GM19025 (cell line): ENCODE measurements around the gene MRPL55.

Experiments
- ATAC-seq: cut with Tn5 transposase; IDR thresholded peaks from one replicate; pipeline ENCODE4 v1.9.1; 2021; ENCODE audit warnings: mild to moderate bottlenecking, low read depth, moderate library complexity; ENCODE audit not compliant: unreplicated experiment

MRPL55 gene

DNA sequence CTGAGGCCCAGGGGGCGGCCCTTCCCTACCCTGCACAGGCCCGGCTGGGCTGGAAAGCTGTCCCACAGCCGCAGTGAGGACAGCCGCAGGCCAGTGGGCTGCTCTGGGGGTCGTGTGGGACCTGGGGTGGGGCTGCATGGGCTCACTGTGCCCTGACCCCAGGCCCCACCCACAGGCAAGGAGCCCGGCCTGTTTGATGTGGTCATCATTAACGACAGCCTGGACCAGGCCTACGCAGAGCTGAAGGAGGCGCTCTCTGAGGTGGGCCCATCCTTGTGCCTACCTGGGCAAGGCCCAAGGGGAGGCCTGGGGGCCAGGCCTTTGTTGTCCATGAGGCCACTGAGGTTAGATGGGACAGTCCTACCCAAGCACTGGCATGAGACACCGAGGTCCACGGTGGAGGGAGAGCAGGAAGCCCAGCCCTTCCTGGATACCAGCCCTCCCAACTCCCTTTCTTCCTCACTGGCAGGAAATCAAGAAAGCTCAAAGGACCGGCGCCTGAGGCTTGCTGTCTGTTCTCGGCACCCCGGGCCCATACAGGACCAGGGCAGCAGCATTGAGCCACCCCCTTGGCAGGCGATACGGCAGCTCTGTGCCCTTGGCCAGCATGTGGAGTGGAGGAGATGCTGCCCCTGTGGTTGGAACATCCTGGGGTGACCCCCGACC, 39.2 kb upstream of the MRPL55 start:
- ATAC-seq = no peak

DNA sequence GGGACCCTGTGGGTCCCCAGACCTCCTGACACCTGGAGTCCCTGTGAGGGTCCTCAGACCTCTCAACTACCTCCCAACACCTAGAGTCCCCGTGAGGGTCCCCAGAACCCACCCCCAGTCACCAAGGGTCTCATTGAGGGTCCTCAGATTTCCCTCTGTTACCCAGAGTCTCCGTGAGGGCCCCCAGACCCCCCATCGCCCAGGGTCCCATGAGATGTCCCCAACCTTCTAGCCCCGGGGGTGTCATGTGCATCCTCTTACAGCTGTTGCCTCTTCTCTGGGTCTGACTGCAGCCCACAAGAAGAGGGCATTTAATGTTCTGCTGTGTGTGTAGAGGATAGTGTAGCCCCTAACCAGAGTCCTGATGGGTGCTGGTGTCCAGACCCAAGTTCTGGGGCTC, 38.7 kb upstream of the MRPL55 start:
- ATAC-seq = no peak

DNA sequence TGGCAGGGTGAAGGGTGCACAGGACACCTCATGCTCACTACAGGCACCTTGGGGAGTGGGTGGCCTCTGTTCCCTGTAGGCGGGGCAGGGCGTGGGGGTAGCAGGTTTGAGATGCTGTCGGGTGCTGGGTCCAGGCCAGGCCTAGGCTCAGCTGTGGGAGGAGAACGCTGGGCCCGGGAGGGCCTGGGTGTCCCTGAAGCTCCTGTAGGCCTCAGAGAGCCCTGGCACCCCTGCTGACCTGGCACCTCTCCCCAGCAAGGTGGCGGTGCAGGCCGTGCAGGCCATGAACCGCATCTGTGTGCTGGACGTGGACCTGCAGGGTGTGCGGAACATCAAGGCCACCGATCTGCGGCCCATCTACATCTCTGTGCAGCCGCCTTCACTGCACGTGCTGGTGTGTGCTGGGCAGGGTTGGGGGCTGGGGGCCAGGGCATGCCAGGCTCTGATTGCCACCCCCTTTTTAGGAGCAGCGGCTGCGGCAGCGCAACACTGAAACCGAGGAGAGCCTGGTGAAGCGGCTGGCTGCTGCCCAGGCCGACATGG, 38.1 kb upstream of the MRPL55 start:
- no peak for ATAC-seq

DNA sequence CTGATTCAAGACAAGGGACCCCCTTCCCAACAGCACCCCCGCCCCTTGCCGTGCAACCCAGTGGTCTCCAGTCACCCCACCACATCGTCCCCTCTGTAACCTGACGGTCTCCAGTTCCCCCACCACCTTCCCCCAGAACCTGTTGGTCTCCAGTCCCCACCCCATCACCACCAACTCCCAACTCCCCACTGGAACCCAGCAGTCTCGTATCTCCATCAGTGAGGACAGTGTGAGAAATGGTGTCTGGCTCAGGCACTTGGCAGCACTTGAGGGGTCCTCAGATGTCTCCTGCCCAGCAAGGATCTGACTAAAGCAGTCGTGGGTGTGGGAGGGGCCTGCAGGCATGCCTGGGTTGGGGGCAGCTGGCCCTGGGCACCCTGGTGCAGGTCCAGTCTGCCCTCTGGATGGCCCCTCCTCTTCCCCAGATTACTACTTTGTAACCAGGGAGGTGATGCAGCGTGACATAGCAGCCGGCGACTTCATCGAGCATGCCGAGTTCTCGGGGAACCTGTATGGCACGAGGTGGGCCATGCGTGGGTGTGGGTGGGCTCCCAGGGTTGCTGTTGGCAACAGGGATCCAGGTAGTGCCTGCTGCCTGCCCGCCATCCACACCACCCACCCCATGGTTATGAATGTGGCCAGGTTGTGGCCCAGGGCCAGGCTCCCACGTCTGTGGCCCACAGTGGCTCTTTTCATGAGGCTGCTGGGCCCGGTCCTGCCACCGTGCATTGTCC, 37.5 kb upstream of the MRPL55 start:
- no peak for ATAC-seq

DNA sequence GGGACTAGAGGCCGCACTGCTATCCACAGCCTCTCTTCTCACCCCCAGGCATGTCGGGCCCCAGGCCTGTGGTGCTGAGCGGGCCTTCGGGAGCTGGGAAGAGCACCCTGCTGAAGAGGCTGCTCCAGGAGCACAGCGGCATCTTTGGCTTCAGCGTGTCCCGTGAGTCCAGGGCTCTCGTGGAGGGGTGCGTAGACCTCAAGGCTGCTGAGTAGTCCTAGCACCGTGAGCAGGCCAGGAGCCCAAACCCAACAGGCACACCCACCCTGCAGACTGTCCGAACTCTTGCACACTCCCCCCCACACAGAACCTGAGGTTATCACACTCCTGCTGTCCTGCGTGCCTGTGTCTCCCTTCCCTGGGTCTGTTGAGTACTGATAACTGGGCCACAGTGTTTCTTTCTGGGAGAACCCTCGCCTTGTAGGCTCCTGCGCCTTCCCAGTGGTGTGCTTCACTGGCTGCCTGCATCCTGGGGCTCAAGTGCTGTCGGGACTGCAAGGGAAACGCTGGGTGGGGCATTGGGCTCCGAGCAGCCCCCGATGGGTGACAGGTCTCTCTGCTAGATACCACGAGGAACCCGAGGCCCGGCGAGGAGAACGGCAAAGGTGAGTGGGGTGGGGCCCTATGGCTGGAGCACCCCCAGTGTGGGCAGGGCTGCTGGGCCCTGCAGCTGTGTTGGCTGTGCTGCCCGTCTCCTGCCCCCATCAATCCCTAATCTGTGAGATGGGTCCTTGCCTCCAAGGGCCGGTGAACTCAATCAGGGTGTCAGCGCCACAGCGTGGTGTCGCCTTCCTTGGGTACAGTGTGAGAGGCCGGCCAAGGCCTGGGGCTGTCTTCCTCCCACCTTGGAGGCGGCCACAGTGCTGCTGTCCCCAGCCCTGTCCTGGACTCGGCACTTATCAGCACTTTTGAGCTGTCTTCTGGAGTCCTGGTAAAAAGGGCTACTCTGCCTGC, 36.6 kb upstream of the MRPL55 start:
- no peak for ATAC-seq

DNA sequence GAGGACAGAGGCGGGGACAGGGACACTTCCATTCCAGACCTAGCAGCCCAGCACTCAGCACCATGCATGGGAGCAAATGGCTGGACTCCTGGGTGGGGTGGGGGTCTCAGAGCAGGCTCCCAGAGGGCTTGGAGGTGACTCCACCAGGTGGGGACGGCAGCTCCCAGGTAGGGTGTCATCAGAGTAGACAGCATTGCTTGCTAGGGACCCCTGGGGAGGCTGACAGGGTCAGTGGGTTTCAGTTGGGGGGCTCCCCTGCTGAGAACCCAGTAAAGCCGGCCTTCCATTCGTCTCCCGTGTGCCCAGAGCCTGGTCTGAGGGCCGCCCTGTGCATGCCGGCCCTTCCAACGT, 35.9 kb upstream of the MRPL55 start:
- ATAC-seq = no peak

DNA sequence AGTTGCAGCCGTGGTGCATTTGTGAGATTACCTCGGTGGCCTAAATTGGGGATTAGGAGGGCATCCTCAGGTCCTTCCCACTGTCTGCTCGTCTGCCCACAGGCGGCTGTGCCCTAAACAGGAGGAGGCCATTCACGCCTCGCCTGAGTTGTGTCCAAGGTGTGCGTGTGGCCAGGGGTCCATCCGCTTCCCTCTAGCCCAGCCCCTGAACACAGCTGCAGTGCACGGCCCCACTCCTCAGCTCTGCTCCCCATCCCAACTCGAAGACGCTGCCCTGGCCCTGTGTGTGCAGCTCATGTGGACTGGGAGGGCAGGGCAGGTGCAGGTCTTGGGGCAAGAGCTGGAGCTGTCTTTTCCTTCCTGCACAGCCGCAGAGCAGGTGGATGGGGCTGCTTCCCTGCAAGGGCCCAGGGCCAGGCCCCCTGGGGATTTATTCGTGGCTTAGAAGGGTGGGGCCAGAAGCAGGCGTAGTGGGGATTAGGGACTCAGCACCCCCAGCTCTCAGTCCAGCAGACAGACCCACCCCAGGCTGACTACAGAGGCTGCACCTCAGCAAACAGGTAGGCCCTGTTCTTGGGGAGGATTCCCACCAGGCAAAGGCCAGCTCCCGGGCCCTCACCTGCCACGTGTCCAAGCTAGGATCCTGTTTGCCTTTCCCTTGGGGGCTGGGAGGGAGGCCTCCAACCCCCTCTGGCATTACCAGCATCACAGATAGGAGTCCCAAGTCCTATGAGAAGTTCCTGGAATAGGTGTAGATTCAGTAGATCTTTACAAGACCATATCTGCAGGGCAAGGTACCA, 35.3 kb upstream of the MRPL55 start:
- no peak for ATAC-seq

DNA sequence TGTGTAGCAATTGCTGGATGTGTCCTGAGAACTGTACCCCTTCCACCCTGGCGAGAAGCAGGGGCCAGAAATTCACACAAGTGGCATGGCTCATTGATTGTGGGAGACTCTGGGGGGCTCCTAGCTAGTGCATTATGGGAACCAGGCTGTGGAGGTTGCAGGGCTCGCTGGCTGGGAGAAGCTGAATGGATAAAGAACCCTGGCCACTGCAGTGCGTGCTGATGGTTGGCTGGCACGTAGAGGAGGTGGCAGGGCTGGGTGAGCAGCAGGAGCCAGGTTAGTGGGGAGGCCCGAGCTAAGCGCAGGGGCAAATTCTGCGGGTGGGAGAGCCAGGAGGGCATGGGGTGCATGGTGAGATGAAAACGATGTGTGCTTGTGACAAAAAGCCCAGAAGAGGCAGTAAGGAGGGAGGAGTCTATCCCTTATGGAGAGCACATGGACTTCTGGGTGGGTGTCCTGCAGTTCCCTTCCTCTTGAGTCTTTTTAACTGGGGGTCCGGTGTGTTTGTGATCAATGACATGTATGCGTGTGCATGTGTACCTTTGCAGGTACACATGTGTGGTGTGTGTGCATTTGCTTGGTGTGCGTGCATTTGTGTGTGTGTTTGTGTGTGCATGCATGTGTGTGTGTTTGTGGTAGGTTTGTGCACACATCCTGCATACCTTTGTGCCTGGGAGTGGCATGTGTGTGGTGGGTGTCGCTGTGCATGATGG, 34.5 kb upstream of the MRPL55 start:
- no peak for ATAC-seq

DNA sequence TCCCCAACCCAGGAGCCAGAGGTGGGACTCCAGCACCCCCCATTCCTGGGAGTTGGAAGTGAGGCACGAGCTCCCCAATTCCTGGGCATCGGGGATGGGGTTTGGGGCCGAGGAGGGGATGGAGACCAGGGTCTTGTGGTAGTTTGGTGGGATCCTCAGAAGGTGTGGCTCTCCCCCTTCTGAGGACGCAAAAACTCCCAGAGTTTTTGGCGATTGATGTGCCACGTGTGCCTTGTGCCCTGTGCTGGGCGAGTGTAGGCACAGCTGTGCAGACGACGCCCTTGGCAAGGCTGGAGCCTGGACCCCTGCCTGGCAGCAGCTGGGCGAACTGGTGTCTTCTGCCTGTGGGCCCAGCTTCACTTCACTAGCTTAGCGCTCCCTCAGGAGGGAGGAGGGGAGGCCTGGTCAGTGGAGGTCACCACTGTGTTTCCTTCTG, 33.6 kb upstream of the MRPL55 start:
- ATAC-seq = no peak

DNA sequence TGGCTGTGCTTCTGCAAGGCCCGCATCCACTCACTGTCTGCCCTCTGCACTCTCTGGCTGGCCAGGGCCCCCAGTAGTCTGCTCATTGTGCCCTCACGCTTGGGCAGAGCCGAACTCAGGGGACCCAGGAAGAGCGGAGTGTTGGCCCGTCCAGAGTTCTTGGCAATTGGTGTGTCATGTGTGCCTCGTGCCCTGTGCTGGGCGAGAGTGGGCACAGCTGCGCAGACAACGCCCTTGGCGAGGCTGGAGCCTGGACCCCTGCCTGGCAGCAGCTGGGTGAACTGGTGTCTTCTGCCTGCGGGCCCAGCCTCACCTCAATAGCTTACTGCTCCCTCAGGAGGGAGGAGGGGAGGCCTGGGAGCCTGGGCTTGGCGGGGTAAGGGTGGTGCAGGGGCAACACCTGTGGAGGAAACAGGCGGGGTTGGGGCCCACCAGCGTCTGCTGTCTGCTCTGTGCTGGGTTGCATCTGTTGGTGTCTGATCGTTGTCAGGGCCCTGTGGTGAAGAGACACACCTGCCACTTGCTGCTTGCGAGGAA, 33.1 kb upstream of the MRPL55 start:
- ATAC-seq = no peak

DNA sequence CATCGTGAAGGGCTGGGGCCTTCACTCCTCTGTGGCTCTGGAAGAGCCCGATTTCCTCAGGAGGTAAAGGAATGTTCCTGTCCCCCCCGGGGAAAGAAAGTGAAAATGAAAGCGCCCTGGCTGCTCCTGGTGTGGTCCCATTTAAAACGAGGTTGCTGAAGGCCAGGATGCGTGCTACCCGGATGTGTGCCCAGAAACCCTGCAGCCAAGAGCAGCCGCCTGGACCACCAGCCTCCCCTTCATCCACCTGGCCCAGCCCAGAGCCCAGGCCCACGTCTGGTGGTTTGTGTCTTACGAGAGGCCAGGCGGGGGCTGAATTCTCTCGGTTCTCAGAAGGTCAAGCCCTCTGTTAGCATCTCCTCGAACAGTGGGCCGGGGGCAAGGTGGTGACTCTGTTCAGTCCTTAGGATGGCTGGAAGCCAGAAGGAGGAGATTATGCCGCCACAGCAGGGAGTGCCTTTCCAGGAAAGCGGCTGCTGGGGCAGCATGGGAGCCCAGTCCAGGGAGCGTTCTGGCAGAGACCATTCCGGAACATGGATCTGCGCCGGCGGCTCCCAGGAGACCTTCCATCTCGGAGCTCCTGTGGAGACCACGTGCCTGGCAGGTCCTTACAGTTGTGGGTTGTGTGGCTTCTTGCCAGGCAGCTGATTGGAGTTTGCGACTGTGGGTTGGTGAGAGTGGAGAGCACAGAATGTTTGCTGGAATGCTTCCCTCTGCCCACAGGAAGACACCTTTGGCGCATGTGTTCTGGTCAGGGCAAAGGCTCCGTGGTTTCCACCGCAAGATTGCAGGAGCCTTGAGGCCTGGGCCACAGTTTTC, 32.3 kb upstream of the MRPL55 start:
- ATAC-seq = no peak

DNA sequence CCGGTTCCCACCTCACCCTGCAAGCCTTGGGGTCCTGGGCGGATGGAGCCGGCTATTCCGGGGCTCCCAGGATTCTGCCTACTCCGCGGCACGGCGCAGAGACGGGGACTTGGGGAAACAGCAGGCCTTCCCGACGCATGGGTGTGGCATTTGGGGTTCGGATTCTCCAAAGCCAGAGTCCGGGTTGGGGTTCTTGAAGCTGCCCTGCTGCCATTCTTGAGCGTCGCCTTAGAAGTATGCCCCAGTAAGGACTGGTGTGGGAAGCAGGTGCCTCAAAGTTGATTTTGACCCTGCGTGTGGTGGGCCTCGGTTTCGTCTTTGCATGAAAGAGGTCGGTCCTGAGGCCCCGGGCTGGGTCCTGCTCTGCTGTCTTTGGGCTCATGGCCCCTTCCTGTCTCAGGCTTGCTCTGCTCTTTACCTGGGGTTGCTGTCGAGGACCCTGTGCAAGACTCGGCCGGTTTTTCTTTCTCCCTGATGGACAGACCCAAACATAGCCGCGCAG, 31.7 kb upstream of the MRPL55 start:
- ATAC-seq = no peak

DNA sequence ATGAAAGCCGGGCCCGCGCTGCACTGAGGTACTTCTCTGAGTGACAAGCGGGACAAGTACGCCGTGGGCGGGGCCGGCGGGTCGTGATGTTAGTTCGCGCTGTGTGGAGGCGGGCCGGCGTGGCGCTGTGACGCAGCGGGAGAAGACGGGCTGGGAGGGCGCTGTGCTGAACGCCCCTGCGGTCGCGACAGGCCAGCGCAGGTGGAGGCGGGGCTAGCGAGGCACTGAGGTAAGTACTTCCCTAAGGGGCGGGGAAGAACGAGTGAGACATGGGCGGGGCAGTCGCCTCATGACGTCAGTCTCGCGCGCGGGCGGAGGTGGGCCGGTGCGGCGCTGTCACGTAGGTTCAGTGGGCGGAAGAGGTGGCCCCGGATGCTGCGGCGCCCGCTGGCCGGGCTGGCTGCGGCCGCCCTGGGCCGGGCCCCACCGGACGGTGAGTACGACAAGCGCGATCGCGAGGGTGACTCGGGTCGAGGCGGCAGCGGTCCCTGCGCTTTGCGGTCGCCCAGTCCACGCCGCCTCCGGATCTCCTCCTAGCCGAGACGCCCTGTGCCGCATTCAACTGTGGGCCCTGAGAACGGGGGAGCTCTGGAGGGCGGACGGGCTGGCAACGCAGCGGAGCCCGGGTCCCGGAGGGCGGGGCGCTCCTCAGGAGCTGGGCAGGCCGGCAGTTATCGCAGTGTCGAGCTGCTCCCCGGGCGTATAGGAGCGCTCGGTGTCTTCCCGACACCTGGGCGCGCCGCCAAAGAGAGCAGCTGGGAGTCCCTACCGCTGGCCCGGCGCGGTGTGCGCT, 31.0 kb upstream of the MRPL55 start, which contains the start of gene GUK1:
Gene GUK1, plus strand, starts transcription at position 349 of the 793 bp plus-strand sequence. Its CDS starts 24 bp downstream, at position 373.
- ATAC-seq = peak; percentile 90

DNA sequence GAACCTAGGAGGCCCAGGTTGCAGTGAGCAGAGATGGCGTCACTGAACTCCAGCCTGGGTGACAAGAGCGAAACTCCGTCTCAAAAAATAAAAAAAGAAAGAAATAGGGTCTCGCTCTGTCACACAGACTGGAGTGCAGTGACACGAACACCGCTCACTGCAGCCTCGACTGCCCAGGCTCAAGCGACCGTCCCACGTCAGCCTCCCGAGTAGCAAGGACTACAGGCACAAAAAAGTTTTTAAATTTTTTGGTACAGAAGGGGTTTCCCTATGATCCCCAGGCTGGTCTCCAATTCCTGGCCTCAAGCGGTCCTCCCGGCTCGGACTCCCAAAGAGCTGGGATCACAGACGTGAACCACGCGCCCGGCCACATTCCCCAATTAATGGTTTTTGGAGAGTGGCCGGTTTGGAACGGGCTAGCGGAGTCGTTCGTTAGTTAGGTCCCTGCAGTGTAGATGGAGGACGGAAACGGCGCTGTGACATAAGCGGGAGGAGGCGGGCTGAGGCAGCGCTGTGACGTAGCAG, 30.4 kb upstream of the MRPL55 start:
- no peak for ATAC-seq

DNA sequence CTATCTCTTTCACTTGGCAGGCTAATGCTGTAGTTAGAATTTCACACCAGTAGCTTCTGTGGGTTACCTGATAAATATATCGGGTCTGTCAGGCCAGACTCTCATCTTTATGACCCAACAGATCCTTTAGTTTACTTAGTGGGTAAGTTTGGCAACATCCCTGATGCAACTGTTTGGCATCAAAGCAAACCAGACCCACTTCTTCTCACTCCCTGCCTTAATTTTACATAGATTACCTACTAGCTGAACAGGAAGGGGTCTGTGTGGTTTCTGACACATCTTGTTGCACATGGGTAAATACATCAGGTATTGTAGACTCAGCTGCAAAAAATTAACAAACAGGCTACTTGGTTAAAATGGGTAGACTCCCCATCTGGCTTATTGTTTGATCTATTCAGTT, 27.8 kb upstream of the MRPL55 start:
- no peak for ATAC-seq

DNA sequence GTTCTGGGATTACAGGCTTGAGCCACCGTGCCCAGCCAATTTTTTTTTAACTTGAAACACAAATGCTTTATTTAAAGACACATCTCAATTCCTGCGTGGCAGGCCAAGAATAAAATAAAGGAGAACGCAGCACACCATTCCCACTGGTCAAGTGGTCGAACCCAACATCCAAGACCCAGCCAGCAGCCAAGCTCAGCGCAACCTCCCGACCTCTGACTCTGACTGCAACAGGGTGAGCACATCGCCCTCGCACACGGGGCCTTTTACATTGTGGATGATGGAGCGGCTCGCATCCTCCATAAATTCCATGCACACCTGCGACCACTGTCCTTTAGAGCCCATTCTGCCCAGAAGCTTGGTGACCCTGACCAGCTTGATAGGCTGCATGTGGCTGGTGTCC, 25.5 kb upstream of the MRPL55 start:
- ATAC-seq = no peak

DNA sequence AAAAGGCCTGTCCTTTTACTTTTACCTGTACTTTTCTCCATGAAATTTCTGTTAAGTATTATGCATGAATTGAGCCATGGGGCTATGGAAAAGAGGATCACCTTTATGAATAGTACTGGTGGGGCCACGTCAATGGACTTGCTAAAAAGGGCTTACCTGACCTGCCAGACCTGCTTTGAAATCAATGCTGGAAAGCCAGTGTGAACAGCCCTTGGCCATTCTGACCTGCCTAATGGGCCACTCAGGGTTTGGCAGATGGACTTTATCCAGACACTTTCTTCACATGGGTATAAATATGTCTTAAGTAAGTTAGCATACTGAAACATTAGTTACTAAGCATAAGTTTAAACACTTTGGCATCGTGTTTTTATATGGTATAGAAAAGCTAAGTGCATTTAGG, 22.7 kb upstream of the MRPL55 start:
- ATAC-seq = no peak
